Measurements from ENCODE around the gene GBF1. TPM values are rescaled to one million over a fixed set of nuclear protein-coding genes. Genes with fewer than 3 reads are reported as not detected.

The GBF1 gene
- total RNA-seq, 1 experiment from 2014 or later = 28.3 TPM

- Histone ChIP-seq H3K27me3 (ENCODE audit: insufficient read depth, low read depth) (no peaks in the 10 kb centered on the region), H3K36me3 (ENCODE audit: low read depth) (no peaks in the 10 kb centered on the region), H2AFZ (no peak overlapping the region), H3K4me3 (no peak overlapping the region), H3K4me2 (no peak overlapping the region), H3K79me2 (ENCODE audit: low read depth) (no peaks in the 10 kb centered on the region), H3K9me3 (ENCODE audit: insufficient read depth, low read depth) (no peaks in the 10 kb centered on the region), H3K4me1 (replicated peaks; ENCODE audit: insufficient read depth) (no peaks in the 10 kb centered on the region), H3K27ac (no peak overlapping the region), H3F3A (ENCODE audit: insufficient read depth, low read depth) (no peaks in the 10 kb centered on the region; the same call in 1 of the 2 replicates), H3K9me2 (ENCODE audit: insufficient read depth) (no peaks in the 10 kb centered on the region), H4K20me1 (ENCODE audit: insufficient read depth) (no peaks in the 10 kb centered on the region)
- no TSS peak for BruUV-seq (replicated peaks)
- no peak for DNase-seq
- TF ChIP-seq, protein P1, sequence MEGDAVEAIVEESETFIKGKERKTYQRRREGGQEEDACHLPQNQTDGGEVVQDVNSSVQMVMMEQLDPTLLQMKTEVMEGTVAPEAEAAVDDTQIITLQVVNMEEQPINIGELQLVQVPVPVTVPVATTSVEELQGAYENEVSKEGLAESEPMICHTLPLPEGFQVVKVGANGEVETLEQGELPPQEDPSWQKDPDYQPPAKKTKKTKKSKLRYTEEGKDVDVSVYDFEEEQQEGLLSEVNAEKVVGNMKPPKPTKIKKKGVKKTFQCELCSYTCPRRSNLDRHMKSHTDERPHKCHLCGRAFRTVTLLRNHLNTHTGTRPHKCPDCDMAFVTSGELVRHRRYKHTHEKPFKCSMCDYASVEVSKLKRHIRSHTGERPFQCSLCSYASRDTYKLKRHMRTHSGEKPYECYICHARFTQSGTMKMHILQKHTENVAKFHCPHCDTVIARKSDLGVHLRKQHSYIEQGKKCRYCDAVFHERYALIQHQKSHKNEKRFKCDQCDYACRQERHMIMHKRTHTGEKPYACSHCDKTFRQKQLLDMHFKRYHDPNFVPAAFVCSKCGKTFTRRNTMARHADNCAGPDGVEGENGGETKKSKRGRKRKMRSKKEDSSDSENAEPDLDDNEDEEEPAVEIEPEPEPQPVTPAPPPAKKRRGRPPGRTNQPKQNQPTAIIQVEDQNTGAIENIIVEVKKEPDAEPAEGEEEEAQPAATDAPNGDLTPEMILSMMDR (conservative IDR thresholded peaks at IDR 0.05) = no peak
- no peak for TF ChIP-seq EZH2 (IDR thresholded peaks at IDR 0.05; ENCODE audit: low read depth)
- ChIA-PET POLR2A (ENCODE audit: unreplicated experiment) (no interaction called here), CTCF (no interaction called here)
- intact Hi-C loops (cut with micrococcal nuclease; ENCODE audit: unreplicated experiment) = no loop called here
Measured at GRCh38 chr10:102266670-102267069, 21.3 kb downstream of the GBF1 start.

DNA sequence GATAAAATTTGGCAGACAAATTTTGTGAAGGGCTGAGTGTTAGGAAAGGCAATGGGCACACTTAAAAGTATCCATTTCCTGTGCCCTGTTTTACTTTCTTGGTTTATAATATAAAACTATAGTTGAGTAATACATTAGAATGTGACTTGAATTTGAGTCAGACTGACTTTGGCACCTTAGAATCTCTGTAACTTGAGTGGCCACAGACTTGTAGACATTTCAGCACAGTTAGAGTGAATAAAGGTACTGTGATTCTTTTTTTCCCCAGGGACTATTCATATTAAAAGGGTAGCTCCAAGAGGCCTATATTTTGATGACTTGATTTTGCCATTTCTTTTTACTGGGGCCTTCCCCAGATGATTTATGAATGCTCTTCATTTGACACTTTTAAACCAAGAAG, 22.4 kb downstream of the GBF1 start:
- TF ChIP-seq, protein P1 (conservative IDR thresholded peaks at IDR 0.05) = no peak
- TF ChIP-seq EZH2 (IDR thresholded peaks at IDR 0.05; ENCODE audit: low read depth) = no peak
- Histone ChIP-seq H3K27me3 (ENCODE audit: insufficient read depth, low read depth) (no peaks in the 10 kb centered on the region), H3F3A (ENCODE audit: insufficient read depth, low read depth) (no peaks in the 10 kb centered on the region; the same call in 1 of the 2 replicates), H3K4me2 (no peak overlapping the region), H3K4me1 (replicated peaks; ENCODE audit: insufficient read depth) (no peaks in the 10 kb centered on the region), H3K36me3 (ENCODE audit: low read depth) (no peaks in the 10 kb centered on the region), H3K79me2 (ENCODE audit: low read depth) (no peaks in the 10 kb centered on the region), H2AFZ (no peak overlapping the region), H3K9me3 (ENCODE audit: insufficient read depth, low read depth) (no peaks in the 10 kb centered on the region), H3K27ac (no peak overlapping the region), H3K4me3 (no peak overlapping the region), H3K9me2 (ENCODE audit: insufficient read depth) (no peaks in the 10 kb centered on the region), H4K20me1 (ENCODE audit: insufficient read depth) (no peaks in the 10 kb centered on the region)
- DNase-seq = no peak
- BruUV-seq (replicated peaks) = no TSS peak
- POLR2A ChIA-PET (ENCODE audit: unreplicated experiment) = no interaction called here
- intact Hi-C loops (cut with micrococcal nuclease; ENCODE audit: unreplicated experiment) = no loop called here
- CTCF ChIA-PET = no interaction called here

DNA sequence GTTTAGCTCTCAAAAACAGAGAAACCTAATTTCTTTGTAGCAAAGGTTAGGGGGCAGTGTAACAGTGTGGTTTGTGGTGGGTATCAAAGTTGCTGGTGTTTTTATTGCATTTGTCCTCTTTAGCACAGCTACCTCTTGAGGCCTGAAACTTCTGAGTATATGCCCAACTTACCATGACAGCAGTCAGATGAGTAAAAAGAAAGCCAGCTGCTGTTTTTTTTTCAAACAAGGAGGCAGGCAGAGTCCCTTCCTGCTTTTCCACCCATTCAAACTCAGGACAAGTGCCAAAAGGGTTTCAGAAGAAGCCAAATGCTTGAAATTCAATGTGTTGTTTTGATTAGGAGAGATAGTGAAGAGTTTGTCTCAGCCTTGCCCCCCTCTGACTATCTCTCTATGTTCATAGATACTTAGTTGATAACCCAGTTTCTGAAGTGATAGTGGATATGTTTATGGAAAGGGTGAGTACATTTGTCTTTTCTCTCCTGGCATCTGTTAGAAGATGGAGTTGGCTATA, 23.1 kb downstream of the GBF1 start:
- H3K4me1 ChIP-seq (replicated peaks; ENCODE audit: insufficient read depth) = no peaks in the 10 kb centered on the region
- H4K20me1 ChIP-seq (ENCODE audit: insufficient read depth) = no peaks in the 10 kb centered on the region
- intact Hi-C loops (cut with micrococcal nuclease; ENCODE audit: unreplicated experiment) = no loop called here
- H3K79me2 ChIP-seq (ENCODE audit: low read depth) = no peaks in the 10 kb centered on the region
- H3K4me2 ChIP-seq = no peak overlapping the region
- no peaks in the 10 kb centered on the region for H3K9me2 ChIP-seq (ENCODE audit: insufficient read depth)
- no peak overlapping the region for H2AFZ ChIP-seq
- TF ChIP-seq, protein P1 (conservative IDR thresholded peaks at IDR 0.05) = no peak
- no peak for TF ChIP-seq EZH2 (IDR thresholded peaks at IDR 0.05; ENCODE audit: low read depth)
- no peak for DNase-seq
- POLR2A ChIA-PET (ENCODE audit: unreplicated experiment) = no interaction called here
- H3K27me3 ChIP-seq (ENCODE audit: insufficient read depth, low read depth) = no peaks in the 10 kb centered on the region
- no TSS peak for BruUV-seq (replicated peaks)
- no peaks in the 10 kb centered on the region for H3K9me3 ChIP-seq (ENCODE audit: insufficient read depth, low read depth)
- no peak overlapping the region for H3K27ac ChIP-seq
- CTCF ChIA-PET = no interaction called here
- no peaks in the 10 kb centered on the region for H3K36me3 ChIP-seq (ENCODE audit: low read depth)
- no peak overlapping the region for H3K4me3 ChIP-seq
- no peaks in the 10 kb centered on the region; the same call in 1 of the 2 replicates for H3F3A ChIP-seq (ENCODE audit: insufficient read depth, low read depth)
